ENCODE measurements around the gene MT1A.

The MT1A gene

DNA sequence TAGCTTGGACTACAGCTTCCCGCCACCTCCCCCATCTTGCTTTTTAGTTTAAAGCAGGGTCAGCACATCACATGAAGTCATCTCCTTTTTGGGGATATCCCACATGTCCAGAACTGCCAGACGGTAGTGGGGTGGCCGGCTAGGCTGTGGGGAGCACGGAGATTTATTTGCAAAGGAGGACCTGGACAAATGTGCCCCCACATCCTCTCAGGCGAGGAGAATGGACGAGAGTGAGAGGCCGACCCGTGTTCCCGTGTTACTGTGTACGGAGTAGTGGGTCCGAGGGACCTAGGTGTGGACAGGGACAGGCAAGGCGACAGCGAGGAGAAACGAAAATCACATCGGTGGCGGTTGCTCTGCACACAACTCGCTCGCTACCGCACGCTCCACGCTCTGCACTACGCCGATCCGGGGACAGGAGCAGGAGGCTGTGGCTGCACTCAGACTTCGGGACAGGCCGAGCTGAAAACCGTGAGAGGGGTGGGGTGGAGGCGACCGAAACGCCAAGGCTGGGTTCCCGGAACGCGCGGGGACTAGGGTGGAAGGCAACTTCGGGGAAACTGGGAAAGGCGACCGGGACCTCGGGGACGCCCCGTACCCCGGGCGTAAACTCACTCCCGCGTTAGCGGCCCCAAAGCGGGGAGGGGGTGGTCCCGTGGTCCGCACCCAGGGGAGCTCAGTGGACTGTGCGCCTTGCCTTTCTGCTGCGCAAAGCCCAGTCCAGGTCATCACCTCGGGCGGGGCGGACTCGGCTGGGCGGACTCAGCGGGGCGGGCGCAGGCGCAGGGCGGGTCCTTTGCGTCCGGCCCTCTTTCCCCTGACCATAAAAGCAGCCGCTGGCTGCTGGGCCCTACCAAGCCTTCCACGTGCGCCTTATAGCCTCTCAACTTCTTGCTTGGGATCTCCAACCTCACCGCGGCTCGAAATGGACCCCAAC lies at the start of gene MT1A:
Gene MT1A, plus strand, starts transcription at position 853 of the 937 bp plus-strand sequence. Its CDS starts 73 bp downstream, at position 926.
- no peak for DNase-seq

DNA sequence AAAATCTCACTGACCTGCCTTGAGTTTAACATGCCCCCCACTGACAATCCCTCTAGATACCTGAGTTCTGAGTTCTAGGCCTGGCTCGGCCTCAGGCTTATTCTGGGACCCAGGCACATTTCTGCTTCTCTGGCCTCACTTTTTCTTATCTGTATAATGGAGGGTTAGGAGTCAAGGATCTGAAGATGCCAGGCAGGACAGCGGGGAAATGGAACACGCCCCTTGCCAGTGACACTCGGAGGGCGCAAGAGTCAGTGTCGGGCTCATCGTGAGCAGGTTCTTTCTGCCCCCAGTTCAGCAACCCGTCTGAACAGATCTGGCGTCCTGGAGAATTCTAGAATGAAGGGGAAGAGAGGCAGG lies 49.7 kb upstream of the MT1A start:
- DNase-seq: no peak

DNA sequence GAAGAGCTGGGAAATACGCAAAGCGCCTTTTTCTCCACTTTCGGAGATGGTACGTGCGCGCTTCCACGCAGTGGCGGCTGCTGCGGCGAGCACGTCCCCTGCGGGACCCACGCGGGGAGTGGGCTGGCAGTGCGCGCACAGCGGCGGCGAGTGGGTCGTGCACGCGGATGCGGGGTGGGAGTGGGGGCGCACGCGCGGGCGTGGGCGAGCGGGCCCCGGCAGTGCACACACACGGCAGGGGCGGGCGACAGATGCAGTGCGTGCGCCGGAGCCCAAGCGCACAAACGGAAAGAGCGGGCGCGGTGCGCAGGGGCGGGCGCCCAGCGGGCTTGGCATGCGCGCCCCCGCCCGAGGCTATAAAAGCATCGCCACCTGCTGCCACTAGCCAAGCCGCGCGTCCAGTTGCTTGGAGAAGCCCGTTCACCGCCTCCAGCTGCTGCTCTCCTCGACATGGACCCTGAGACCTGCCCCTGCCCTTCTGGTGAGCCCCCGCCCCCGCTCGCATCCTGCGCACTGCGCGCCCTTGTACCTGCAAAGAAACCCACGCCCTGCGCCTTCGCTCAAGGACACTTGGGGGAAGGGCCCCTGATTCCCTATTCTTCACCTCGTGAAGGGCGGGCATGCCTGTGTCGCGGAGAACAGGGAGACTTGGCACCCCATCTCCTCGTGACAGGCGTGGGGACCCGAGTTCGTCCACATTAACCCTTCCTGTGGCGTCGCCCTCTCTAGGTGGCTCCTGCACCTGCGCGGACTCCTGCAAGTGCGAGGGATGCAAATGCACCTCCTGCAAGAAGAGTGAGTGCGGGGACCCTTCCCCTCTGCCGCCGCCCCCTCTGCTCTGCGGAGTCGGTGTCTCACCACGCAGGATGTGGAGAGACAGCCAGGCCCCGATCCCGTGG lies 49.1 kb upstream of the MT1A start, which contains the start of gene MT3:
Gene MT3, plus strand, starts transcription at position 388 of the 899 bp plus-strand sequence. Its CDS starts 63 bp downstream, at position 451.
- no peak for DNase-seq

DNA sequence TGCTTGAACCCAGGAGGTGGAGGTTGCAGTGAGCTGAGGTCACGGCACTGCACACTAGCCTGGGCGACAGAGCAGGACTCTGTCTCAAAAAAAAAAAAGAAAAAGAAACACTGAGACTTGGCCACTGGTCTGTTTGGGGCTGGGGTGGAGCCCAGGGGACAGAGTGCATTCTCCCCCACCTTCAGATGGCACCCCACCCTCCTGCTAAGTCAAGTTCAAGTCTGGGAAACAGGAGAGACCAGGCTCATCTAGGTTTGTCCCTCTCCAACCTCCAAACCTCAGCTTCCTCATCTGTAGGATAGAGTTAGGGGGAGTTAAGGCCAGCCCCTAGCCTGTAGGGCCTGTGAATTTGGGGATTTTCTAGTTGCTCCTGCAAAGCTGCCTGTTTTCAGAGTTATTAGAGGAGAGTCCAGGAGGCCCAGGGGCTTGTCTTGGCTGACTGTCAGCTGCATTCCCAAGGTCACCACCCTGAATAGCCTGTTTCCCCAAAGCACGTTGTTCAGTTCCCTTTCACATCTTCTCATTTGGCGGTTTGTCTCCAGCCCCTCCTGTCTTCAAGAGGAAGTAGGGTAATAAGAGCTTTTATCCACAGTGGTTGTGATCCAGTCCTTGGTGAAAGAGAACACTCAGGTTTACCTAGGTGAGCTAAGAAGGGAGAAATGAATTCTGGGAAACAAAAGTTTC lies 46.9 kb upstream of the MT1A start:
- no peak for DNase-seq

DNA sequence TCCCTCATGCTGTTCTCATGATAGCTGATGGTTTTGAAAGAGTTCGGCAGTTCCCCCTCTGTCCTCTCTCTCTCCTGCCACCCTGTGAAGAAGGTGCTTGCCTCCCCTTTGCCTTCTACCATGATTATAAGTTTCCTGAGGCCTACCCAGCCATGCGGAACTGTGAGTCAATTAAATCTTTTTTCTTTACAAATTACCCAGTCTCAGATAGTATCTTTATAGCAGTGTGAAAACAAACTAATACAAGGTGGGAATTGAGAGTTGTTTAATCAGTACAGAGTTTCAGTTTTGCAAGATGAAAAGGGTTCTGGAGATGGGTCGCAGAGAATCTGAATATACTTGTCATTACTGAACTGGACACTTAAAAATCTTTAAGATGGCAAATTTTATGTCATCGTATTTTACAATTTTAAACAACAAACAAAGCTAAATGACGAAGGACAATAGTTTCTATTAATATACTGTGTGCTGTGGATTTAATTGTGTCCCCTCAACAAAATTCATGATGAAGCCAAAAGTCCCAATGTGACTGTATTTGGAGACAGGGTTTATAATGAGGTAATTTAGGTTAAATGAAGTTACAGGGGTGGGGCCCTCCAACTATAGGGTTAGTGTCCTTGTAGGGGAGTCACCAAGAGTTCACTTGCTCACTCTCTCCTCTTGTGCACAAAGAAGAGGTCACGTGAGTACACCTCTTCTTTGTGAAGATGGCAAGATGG lies 44.7 kb upstream of the MT1A start:
- DNase-seq: no peak

DNA sequence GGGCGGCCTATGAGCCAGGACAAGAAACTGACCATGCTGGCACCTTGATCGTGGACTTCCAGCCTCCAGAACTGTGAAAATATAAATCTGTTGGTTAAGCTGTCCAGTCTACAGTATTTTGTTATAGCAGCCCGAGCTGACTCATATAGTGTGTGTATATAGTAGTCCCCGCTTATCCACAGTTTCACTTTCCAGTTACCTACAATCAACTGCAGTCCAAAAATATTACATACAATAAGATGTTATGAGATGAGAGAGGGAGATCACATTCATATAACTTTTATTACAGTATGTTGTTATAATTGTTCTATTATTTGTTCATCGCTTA lies 44.2 kb upstream of the MT1A start:
- DNase-seq: no peak

DNA sequence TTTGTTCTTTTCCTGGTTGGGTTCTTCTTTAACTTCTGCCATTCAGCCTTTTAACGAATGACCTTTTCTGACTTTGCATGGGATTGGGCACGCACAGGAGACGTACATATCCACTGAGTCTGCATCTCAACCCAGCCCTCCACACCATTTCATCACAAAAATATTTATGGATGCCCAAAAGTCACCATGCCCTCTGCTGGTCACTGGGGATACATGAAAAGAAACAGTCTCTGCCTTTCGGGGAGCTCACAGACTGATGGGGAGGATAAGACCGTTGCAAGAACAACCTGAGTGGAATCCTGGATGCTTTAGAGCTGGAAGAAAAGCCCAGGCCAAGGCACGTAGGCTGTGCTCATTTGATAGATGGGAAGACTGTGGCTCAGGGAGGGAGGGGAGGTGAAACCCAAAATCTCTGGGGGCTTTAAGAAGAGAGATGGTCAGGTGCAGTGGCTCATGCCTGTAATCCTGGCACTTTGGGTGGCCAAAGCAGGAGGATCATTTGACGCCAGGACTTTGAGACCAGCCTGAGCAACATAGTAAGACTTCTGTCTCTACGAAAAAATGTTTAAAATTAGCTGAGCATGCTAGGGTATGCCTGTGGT lies 38.0 kb upstream of the MT1A start:
- DNase-seq: peak; percentile 61

DNA sequence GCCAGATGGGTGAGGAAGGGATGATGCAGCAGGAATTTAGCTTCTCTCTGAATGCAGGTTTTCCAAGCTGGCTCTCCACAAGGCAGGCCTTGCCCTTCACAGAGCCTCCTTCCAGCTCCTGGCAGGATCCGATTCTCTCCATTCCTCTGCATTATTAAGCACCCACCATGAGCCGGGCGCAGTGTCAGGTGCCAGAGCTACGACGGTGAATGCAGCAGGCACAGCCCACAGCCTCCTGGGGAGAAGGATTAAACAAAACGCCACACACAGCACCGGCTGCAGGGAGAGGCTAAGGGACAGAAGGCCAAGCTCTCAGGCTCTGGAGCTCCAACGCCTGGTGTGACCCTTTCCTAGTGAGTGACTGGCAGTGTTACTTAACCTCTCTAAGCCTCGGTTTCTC lies 37.1 kb upstream of the MT1A start:
- DNase-seq: no peak

DNA sequence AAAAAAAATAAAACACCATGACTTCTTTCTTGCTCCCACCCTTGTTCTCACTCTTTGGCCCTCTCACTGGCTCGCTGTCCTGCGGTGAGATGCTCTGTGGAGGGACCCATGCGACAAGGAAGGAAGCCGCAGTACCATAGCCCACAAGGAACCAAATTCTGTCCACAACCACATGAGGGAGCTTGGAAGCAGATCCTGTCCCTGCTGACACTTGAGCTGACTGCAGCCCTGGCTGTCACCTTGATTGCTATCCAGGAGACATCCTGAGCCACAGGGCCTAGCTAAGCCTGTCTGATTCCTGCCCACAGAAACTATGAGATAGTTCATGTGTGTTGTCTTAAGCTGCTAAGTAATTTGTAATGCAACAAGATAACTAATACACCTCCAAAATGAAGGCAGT lies 34.9 kb upstream of the MT1A start:
- DNase-seq: peak; percentile 49

DNA sequence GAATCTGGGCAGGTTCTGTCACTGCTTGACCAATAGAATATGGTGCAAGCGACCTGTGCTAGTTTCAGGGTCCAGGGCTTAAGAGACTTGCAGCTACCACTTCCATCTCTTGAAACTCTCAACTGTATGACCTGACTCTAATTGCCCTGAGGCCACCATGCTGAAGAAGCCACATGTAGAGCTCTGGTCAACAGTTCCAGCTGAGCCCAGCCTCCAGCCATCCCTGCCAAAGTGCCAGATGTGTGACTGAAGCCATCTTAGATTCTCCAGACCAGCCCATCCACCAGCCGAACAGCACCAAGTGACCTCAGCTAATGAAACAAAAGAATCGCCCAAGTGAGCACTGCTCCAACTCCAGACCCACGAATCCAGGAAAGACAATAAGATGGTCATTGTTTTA lies 33.5 kb upstream of the MT1A start:
- DNase-seq: no peak

DNA sequence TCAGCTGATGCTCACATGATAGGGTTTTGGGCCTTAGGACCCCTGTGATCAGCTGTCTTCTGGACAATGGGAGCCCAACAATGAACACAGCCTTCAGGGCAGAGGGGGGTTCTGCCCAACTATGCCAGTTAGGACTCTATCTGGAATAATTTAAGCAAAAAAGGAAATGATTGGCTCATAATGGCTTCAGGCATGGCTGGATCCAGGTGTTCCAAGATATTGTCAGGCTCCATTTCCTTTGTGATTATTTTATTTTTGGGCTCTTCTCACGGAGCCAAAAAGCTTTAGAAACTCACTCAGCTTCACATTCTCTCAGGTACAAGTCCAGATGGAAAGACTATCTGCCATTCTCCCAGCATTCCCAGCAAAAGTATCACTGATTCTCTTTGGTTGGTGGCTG lies 33.0 kb upstream of the MT1A start:
- no peak for DNase-seq

DNA sequence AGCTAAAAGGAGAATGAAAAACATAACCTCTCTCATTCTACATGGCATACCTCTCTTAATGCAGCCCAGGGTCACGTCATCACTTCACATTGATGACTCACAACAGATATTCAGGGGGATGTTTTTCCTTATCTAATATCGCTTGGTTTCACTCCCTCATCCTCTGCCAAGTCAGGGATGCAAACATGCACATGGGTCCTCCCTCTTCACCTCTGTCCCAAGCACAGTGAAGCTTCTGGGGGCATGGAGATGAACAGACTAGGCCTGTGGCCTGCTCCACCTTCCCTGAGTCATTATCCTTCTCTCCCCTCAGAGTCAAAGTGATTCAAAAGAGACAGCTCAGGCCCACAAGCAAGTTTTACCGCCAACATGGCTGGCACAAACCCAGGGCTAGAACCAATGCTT lies 32.4 kb upstream of the MT1A start:
- peak; percentile 84 for DNase-seq

DNA sequence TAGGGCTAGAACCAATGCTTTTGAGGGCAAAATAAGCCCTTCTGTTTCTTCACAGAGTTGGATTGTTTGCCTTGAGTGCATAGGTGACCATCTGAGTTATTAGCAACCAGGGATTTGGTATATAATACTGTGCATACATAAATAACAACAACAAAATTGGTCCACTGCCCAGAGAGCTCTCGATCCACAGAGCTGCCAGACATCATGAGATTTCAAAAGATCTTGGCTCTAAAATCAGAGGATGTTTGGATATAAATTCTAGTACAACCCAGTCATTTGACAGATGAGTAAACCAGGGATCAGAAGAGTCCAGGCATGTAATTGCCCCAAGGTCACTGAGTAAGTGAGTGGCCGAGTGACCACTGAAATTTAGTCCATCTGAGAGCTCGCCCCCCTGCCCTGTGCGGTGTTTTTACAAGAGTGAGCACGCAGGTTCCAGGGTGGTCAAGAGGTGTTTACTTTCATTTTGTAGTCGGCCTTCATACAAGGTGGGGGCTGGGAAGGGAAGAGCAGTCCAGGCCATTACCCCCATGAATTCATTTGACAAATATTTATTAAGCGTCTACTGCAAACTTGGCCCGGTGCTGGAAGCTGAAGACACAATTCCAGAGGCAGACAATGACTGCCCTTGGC lies 31.9 kb upstream of the MT1A start:
- no peak for DNase-seq

DNA sequence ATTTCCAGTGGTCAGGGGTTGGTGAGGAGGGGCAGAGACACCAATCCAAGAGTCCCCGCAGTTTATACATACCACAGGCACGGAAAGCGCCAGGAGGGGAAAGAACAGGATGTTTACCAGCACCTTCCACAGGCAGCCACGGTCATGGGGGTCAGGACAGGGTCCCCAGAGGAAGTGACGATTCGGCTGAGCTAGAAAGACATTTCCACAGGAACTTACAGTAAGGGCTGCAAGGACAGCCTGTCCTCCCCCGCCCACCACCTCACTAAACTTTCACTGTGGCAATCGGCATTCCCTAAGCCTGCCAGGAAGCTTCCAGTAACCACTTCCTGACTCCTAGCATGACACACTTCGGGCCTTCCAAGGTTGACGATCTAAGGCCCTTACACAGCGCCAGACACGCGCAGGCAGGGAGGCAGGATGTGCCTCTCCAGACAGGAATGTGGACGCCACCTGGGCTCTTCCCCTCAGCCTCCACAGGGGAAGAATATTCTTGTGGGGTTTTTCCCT lies 31.3 kb upstream of the MT1A start:
- peak; percentile 99 for DNase-seq

DNA sequence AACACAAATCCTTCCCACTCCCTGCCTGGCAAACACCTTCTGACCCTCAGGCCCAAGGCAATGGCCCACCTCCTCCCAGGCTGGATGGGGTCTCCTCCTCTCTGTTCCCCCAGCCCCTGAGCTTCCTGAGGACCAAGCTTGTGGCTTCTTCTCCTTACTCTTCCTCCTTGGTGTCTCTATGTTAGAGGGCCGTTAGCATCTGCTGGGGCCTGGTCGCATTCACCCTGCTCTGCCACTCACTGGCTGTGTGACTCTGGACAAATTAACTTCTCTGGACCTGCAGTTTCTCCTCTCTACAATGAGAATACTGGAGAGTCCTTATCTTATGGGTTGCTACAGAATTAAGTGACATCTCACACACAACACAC lies 30.8 kb upstream of the MT1A start:
- no peak for DNase-seq

DNA sequence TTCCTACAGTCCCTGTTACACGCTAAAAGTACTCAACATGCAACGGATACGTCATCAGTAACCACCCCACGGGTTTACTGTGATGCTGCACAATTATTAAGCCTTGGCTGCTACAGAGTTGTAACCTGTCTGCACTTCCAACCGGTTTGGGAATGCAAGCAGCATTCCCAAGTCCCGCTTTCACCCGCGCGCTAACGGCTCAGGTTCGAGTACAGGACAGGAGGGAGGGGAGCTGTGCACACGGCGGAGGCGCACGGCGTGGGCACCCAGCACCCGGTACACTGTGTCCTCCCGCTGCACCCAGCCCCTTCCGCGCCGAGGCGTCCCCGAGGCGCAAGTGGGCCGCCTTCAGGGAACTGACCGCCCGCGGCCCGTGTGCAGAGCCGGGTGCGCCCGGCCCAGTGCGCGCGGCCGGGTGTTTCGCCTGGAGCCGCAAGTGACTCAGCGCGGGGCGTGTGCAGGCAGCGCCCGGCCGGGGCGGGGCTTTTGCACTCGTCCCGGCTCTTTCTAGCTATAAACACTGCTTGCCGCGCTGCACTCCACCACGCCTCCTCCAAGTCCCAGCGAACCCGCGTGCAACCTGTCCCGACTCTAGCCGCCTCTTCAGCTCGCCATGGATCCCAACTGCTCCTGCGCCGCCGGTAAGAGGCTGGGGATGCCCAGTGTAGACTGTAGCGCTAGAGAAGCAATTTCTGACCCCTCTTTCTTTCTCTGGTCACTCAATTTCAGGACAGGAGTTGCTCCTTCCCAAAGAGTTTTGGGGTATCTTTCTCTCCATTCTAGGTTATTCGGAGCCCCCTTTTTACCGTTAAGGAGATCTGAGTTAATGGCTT lies 30.2 kb upstream of the MT1A start, which contains the start of gene MT2A:
Gene MT2A, plus strand, starts transcription at position 542 of the 833 bp plus-strand sequence. Its CDS starts 72 bp downstream, at position 614.
- peak; percentile 97 for DNase-seq

DNA sequence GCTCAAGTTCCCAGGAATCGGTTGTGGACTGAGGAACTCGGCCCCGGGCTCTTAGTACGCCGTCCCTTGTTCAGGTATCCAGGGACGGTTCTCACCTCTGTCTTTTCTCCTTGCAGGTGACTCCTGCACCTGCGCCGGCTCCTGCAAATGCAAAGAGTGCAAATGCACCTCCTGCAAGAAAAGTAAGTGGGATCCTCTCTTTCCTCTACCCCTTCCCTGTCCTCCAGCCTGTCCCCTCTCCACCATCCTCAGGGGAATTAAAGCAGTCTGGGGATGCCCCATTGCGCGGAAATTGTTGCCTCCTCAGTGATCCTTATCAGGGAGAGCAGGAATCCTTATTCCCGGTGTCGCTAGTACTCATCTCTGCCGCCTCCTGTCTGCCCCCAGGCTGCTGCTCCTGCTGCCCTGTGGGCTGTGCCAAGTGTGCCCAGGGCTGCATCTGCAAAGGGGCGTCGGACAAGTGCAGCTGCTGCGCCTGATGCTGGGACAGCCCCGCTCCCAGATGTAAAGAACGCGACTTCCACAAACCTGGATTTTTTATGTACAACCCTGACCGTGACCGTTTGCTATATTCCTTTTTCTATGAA lies 29.5 kb upstream of the MT1A start:
- peak; percentile 11 for DNase-seq

DNA sequence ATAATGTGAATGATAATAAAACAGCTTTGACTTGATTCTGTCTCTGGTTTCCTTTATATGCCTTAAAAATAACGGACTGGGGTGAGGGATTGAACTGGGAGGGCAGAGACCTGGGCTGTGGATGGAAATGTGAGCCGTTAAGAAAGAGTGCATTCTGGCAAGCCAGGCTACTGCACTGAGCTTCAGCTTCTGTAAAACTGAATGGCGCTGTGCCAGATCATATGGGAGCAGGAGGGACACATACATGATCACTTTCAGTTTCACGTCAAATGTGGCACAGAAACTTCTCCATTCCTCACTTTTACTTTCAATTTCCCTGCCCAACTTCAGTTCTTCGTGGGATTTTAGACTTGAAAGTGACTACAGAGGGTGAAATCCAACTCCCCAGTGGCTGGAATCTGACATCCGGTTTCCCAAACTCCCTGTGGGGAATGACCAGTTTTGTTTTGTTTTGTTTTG lies 29.0 kb upstream of the MT1A start:
- DNase-seq: peak; percentile 81

DNA sequence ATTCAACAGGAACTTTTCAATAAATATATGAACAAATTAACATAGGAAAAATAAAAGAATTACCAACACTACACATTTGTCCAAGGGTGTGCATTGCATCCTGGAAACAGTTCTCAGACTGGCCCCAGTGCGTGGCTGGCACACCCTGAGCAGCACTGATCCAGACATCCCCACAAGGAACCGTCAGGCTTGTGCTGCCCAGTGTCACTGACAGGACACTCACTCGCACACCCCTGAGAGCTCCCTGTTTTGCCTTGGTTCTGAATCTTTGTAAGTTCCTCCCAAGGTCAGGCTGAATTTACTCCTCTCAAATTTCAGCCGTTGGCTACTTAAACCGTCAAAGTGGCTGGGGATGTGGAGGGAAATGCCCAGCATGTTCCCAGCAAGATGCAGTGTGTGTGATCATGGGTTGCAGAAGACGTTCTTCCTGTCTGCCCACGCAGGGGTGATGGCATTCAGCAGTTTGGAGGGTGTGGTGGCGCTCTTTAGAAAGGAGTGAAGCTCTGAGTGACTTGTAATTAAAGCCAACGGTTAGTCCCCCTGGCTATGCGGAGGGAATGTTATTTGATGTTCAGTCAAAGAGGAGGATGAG lies 28.4 kb upstream of the MT1A start:
- peak; percentile 63 for DNase-seq

Measured in fibroblast of skin of right biceps (primary cell).